Liver (tissue), 9 donors: ENCODE data around the gene NPPB. TPM values are rescaled to one million over a fixed set of nuclear protein-coding genes. Genes with fewer than 3 reads are reported as not detected.
A peak's percentile ranks its signal among the peaks of the same experiment; 100 is the strongest.

Experiments used
- DNase-seq: peaks from one replicate; pipeline ENCODE4 v3.0.0-alpha.2; 2017; ENCODE audit warnings: low spot score
- H3K27ac ChIP-seq, 2 donors: one replicate each; pipeline ENCODE4 v1.7.0; 2013; ENCODE audit warnings: inconsistent platforms in 2 of 2, low read length in 2 of 2, control low read depth in 1 of 2, low read depth in 1 of 2, mild to moderate bottlenecking in 1 of 2
- H3K27me3 ChIP-seq, 4 donors: one replicate each; pipeline versions ENCODE4 v1.6.1 to v1.7.0; 2013; ENCODE audit warnings: low read length in 3 of 4, inconsistent platforms in 1 of 4, mild to moderate bottlenecking in 1 of 4, moderate library complexity in 1 of 4; ENCODE audit not compliant: control insufficient read depth in 4 of 4, insufficient read depth in 4 of 4
- H3K36me3 ChIP-seq, 4 donors: one replicate each; pipeline versions ENCODE4 v1.6.1 to v1.7.0; 2013; ENCODE audit warnings: low read length in 3 of 4, mild to moderate bottlenecking in 3 of 4, low read depth in 1 of 4, moderate library complexity in 1 of 4; ENCODE audit not compliant: control insufficient read depth in 4 of 4, insufficient read depth in 3 of 4
- H3K4me1 ChIP-seq, 4 donors: one replicate each; pipeline versions ENCODE4 v1.6.1 to v1.7.0; 2013; ENCODE audit warnings: low read length in 3 of 4, mild to moderate bottlenecking in 3 of 4, moderate library complexity in 1 of 4; ENCODE audit not compliant: control insufficient read depth in 4 of 4, insufficient read depth in 4 of 4
- H3K4me3 ChIP-seq, 3 donors: one replicate each; pipeline versions ENCODE4 v1.6.1 to v1.7.0; 2013; ENCODE audit warnings: low read length in 3 of 3, control low read depth in 1 of 3, low read depth in 1 of 3, mild to moderate bottlenecking in 1 of 3
- H3K9ac ChIP-seq, 2 donors: one replicate each; pipeline ENCODE4 v1.7.0; 2013; ENCODE audit warnings: low read length in 2 of 2, mild to moderate bottlenecking in 2 of 2, moderate library complexity in 2 of 2, control low read depth in 1 of 2, low read depth in 1 of 2
- H3K9me3 ChIP-seq, 4 donors: one replicate each; pipeline versions ENCODE4 v1.6.1 to v1.7.0; 2013; ENCODE audit warnings: low read length in 3 of 4; ENCODE audit not compliant: control insufficient read depth in 4 of 4
- GABPA ChIP-seq, 2 donors: IDR thresholded peaks in 1 of 2; conservative IDR thresholded peaks in 1 of 2; 2 replicates each; pipeline ENCODE4 v1.6.1; 2016; ENCODE audit warnings: antibody characterized with exemption in 2 of 2, mild to moderate bottlenecking in 1 of 2, moderate library complexity in 1 of 2
- HNF4A ChIP-seq, 2 donors: conservative IDR thresholded peaks; 2 replicates each; pipeline ENCODE4 v1.6.1; 2016; ENCODE audit warnings: antibody characterized with exemption in 2 of 2, mild to moderate bottlenecking in 2 of 2
- HNF4G ChIP-seq: IDR thresholded peaks from 2 replicates; pipeline ENCODE4 v1.6.1; 2016; ENCODE audit warnings: antibody characterized with exemption
- NR2F2 ChIP-seq: IDR thresholded peaks from 2 replicates; pipeline ENCODE4 v1.6.1; 2016; ENCODE audit warnings: antibody characterized with exemption
- RAD21 ChIP-seq, 2 donors: IDR thresholded peaks; 2 replicates each; pipeline ENCODE4 v1.6.1; 2016; ENCODE audit warnings: antibody characterized with exemption in 2 of 2, mild to moderate bottlenecking in 2 of 2
- RXRA ChIP-seq, 2 donors: IDR thresholded peaks; 2 replicates each; pipeline ENCODE4 v1.6.1; 2017 to 2018; ENCODE audit warnings: antibody characterized with exemption in 2 of 2, mild to moderate bottlenecking in 1 of 2
- SP1 ChIP-seq: IDR thresholded peaks from 2 replicates; pipeline ENCODE4 v1.6.1; 2018; ENCODE audit warnings: antibody characterized with exemption, mild to moderate bottlenecking
- TAF1 ChIP-seq: conservative IDR thresholded peaks from 2 replicates; pipeline ENCODE4 v1.6.1; 2016; ENCODE audit warnings: antibody characterized with exemption, mild to moderate bottlenecking
- YY1 ChIP-seq: IDR thresholded peaks from 2 replicates; pipeline ENCODE4 v1.6.1; 2016; ENCODE audit warnings: antibody characterized with exemption, mild to moderate bottlenecking
- ZBTB33 ChIP-seq: IDR thresholded peaks from 2 replicates; pipeline ENCODE4 v1.6.1; 2016; ENCODE audit warnings: antibody characterized with exemption
- WGBS: extraction: QIAGEN DNeasy Blood & Tissue Kit; methylation state at CpG from one replicate; pipeline ENCODE4 v1.1.7; 2013; 5-methylcytosine and 5-hydroxymethylcytosine counted together
- polyA plus RNA-seq, 2 donors: library from polyadenylated mRNA; stranded (reverse) in 1 of 2; unstranded in 1 of 2; fragments of 200-250 nt in 1 of 2; fragments of >200 nt in 1 of 2; fragmentation: Nextera tagmentation in 1 of 2; extraction: Ambion mirVana in 1 of 2; gene quantifications; one replicate each; pipeline versions ENCODE4 v1.2.1 to v1.2.3, GENCODE V29; 2013 to 2015
- total RNA-seq, 2 donors: library from RNA; depleted of rRNA; stranded (reverse); fragments of >200 nt; gene quantifications; one replicate each; pipeline ENCODE4 v1.2.3, GENCODE V29; 2014
- TF ChIP-seq, protein P1 (sequence below): fragments of 150-350 bp; IDR thresholded peaks from 2 replicates; pipeline ENCODE4 v1.5.1; 2017; ENCODE audit warnings: improper control_type of control experiment, low read depth, low read length; ENCODE audit not compliant: missing input control
- TF ChIP-seq, protein P2 (sequence below): IDR thresholded peaks from 2 replicates; pipeline ENCODE4 v1.6.1; 2016; ENCODE audit warnings: antibody characterized with exemption, mild to moderate bottlenecking
- donor health status: healthy.
- donor health status: healthy.
- donor health status: healthy.
- donor health status: healthy.
- donor health status: healthy.

NPPB gene
- total and polyA plus RNA-seq, 4 donors = not detected

GRCh38 chr1:11839727-11840705 is 18.7 kb downstream of the NPPB start (continued):
- TF ChIP-seq, protein P1, sequence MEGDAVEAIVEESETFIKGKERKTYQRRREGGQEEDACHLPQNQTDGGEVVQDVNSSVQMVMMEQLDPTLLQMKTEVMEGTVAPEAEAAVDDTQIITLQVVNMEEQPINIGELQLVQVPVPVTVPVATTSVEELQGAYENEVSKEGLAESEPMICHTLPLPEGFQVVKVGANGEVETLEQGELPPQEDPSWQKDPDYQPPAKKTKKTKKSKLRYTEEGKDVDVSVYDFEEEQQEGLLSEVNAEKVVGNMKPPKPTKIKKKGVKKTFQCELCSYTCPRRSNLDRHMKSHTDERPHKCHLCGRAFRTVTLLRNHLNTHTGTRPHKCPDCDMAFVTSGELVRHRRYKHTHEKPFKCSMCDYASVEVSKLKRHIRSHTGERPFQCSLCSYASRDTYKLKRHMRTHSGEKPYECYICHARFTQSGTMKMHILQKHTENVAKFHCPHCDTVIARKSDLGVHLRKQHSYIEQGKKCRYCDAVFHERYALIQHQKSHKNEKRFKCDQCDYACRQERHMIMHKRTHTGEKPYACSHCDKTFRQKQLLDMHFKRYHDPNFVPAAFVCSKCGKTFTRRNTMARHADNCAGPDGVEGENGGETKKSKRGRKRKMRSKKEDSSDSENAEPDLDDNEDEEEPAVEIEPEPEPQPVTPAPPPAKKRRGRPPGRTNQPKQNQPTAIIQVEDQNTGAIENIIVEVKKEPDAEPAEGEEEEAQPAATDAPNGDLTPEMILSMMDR = no peak
- no peak for TF ChIP-seq NR2F2

- 56% methylated on average over 40 of the region's 40 CpGs for WGBS
- H3K36me3 ChIP-seq = peaks cover 5 to 46% (median 34%) of the 10 kb centered on the region in 4 donors
- H3K9me3 ChIP-seq = no peaks in the 10 kb centered on the region
- peak overlapping the region in 1 of 2 donors; percentile 46 for H3K9ac ChIP-seq
- H3K27ac ChIP-seq = peak overlapping the region; percentile 95 to 96
- no peak overlapping the region for H3K4me3 ChIP-seq
- TF ChIP-seq RXRA (IDR thresholded peaks at IDR 0.05) (peak in 1 of 2 donors; percentile 6), NR2F2 (no peak), RAD21 (IDR thresholded peaks at IDR 0.05) (peak; percentile 99)
- TF ChIP-seq, protein P2, sequence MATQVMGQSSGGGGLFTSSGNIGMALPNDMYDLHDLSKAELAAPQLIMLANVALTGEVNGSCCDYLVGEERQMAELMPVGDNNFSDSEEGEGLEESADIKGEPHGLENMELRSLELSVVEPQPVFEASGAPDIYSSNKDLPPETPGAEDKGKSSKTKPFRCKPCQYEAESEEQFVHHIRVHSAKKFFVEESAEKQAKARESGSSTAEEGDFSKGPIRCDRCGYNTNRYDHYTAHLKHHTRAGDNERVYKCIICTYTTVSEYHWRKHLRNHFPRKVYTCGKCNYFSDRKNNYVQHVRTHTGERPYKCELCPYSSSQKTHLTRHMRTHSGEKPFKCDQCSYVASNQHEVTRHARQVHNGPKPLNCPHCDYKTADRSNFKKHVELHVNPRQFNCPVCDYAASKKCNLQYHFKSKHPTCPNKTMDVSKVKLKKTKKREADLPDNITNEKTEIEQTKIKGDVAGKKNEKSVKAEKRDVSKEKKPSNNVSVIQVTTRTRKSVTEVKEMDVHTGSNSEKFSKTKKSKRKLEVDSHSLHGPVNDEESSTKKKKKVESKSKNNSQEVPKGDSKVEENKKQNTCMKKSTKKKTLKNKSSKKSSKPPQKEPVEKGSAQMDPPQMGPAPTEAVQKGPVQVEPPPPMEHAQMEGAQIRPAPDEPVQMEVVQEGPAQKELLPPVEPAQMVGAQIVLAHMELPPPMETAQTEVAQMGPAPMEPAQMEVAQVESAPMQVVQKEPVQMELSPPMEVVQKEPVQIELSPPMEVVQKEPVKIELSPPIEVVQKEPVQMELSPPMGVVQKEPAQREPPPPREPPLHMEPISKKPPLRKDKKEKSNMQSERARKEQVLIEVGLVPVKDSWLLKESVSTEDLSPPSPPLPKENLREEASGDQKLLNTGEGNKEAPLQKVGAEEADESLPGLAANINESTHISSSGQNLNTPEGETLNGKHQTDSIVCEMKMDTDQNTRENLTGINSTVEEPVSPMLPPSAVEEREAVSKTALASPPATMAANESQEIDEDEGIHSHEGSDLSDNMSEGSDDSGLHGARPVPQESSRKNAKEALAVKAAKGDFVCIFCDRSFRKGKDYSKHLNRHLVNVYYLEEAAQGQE = peak; percentile 41
- TF ChIP-seq, protein P1 = peak; percentile 99
- peak; percentile 86 for DNase-seq
- no peaks in the 10 kb centered on the region for H3K27me3 ChIP-seq
- peaks cover 19 to 41% (median 35%) of the 10 kb centered on the region in 4 donors for H3K4me1 ChIP-seq
These were observed 20.1 kb downstream of the NPPB start for GRCh38 chr1:11838349-11839272.

- peaks cover 5 to 54% (median 37%) of the 10 kb centered on the region in 4 donors for H3K36me3 ChIP-seq
- H3K27me3 ChIP-seq = no peaks in the 10 kb centered on the region
- H3K27ac ChIP-seq = no peak overlapping the region
- no peaks in the 10 kb centered on the region for H3K9me3 ChIP-seq
- H3K9ac ChIP-seq = no peak overlapping the region
- DNase-seq = no peak
- H3K4me3 ChIP-seq = no peak overlapping the region
- 84% methylated on average over 11 of the region's 11 CpGs for WGBS
- H3K4me1 ChIP-seq = peaks cover 15 to 36% (median 31%) of the 10 kb centered on the region in 4 donors
- TF ChIP-seq TAF1 (no peak), YY1 (no peak), HNF4A (conservative IDR thresholded peaks at IDR 0.05) (no peak), HNF4G (no peak), RAD21 (IDR thresholded peaks at IDR 0.05) (no peak), ZBTB33 (no peak), GABPA (IDR thresholded peaks at IDR 0.05 in 1 of 2, conservative IDR thresholded peaks at IDR 0.05 in 1 of 2) (no peak), SP1 (no peak)
- TF ChIP-seq, protein P1 = no peak
These were observed 20.9 kb downstream of the NPPB start for GRCh38 chr1:11837767-11838348.
